ENCODE data around the gene LIPE.
"Not testable (repeated sequence)": the region's sequence is repeated elsewhere in the genome, so short reads cannot be mapped to it uniquely, and the experiment has no call there.

Gene LIPE, protein sequence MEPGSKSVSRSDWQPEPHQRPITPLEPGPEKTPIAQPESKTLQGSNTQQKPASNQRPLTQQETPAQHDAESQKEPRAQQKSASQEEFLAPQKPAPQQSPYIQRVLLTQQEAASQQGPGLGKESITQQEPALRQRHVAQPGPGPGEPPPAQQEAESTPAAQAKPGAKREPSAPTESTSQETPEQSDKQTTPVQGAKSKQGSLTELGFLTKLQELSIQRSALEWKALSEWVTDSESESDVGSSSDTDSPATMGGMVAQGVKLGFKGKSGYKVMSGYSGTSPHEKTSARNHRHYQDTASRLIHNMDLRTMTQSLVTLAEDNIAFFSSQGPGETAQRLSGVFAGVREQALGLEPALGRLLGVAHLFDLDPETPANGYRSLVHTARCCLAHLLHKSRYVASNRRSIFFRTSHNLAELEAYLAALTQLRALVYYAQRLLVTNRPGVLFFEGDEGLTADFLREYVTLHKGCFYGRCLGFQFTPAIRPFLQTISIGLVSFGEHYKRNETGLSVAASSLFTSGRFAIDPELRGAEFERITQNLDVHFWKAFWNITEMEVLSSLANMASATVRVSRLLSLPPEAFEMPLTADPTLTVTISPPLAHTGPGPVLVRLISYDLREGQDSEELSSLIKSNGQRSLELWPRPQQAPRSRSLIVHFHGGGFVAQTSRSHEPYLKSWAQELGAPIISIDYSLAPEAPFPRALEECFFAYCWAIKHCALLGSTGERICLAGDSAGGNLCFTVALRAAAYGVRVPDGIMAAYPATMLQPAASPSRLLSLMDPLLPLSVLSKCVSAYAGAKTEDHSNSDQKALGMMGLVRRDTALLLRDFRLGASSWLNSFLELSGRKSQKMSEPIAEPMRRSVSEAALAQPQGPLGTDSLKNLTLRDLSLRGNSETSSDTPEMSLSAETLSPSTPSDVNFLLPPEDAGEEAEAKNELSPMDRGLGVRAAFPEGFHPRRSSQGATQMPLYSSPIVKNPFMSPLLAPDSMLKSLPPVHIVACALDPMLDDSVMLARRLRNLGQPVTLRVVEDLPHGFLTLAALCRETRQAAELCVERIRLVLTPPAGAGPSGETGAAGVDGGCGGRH

DNA sequence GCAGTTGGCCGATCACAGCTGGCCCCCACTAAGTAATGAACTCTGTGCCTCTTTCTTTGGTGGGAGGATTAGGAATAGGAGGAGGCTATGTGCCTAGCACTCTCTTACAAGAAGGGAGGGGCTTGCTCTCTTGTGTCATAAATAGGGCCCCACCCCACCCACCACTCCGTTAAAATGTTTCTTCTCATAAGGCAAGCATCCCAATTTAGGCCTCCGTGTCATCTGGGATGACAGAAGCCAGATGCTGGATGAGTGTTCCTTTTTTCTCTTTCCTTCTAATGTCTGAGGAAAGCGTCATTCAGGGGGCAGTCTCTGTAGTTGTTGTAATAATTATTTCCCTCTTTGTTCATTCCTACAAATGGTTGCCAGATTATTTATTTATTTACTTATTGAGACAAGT is at the start of gene LIPE:
LIPE (minus strand) TSS at position 76 of the 400 bp plus-strand sequence. CDS start 239 bp downstream, outside the sequence.
- no peak for DNase-seq

DNA sequence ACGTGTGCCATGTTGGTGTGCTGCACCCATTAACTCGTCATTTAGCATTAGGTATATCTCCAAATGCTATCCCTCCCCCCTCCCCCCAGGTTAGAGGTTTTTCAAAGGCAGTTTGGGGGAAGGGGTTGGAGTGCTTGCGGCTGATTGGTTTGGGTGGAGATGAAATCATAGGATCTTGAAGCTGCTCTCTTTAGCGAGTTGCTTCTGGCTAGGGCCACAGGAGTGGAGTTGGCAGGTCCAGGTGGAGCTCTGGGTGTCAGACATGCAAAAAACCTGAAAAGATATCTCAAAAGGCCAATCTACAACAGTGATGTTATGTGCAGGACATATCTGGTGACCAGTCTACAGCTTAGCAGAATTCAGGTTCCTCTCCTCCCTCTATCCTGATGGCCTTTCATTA is 48.2 kb upstream of the LIPE start:
- DNase-seq, result no peak

DNA sequence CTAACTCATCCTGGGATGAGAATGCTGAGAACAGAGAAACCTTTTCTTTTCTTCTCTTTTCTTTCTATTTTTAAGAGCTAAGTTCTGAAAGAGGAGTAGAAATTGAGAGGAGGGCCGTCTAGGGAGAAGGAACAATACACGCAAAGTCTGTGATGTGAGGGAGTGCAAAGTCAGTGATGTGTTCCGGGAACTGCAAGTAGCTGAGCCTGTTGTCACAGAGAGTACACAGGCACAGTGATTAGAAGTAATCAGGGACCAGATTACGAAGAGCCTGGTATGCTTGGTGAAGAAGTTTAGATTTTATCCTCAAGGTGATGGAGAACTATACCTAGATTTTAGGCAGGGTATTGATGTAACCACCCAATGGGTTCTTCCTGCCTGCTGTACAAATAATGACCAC is 47.6 kb upstream of the LIPE start:
- no peak for DNase-seq

DNA sequence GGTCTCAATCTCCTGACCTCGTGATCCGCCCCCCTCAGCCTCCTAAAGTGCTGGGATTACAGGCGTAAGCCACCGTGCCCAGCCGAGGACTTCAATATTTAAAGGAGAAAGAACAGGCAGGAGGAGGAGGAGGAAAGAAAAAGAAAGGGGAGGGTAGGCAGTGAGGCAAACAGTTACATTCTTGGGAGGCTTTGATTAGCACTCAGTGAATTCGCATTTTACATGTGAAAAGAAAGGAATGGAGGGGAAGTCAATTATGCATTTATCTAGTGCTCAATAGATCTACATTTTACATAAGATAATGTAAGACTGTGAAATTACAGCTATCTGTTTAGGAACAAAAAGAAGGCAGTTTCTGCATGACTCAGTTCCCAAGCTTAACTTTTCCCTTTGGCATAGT is 46.5 kb upstream of the LIPE start:
- DNase-seq, result no peak

DNA sequence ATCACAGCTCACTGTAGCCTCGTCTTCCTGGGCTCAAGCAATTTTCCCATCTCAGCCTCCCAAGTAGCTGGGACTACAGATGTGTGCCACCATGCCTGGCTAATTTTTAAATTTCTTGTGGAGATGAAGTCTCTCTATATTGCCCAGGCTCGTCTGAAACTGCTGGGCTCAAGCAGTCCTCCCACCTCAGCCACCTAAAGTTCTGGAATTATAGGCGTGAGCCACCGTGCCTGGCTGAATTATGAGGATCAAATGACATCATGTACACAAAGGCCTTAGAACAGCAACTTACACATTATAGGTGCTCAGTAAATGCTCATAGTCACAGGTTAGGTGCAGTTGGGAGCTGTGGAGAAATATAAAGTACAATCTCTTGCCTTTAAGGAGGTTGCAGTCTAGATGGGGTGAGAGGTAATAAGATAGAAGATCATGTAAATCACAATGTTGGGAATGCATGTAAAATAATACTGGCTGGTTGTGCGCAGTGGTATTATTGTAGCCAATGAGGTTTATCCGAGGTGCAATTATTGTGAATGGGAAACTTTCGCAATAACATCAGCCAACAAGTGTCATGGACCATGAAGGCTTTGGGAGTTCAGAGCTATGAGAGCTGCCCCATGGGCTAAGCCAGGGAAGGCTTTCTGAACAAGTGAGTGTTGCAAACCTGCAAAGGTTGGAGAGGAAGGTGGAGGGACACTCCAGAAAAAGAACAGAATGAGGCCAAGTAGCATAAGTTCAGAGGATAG is 45.4 kb upstream of the LIPE start:
- no peak for DNase-seq

DNA sequence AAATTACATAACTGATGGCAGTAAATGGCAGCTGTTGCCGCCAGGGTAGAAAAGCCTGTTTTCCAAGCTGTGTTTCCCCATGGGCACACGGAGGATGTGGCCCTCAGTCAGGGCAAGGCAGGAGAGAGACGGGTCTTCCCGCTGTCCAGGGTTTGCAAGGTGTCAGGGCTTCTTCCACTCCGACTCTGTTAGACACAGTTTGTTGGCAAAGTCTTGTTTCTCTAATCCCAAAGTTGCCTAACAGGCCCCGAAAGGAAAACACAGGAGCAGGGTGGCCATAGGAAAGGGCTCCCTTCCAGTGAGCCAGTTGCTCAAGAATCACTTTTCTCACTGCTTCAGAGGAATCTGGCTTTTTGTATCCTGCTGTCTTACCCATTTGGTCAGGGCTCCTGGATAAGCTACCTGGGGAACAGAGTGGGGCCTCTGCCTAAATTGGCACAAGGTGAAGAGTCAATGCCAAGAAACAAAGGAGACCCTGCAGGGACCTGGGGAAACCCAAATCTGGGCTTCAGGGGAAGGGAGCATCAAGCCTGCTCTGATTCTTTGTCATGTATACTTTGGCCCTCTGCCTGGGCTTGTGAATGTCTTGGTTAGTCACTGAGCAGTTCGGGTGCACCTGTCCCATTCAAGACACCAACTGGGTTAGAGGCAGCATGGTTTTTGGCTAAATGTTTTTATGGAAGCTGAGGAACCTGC is 44.5 kb upstream of the LIPE start:
- DNase-seq, result no peak

DNA sequence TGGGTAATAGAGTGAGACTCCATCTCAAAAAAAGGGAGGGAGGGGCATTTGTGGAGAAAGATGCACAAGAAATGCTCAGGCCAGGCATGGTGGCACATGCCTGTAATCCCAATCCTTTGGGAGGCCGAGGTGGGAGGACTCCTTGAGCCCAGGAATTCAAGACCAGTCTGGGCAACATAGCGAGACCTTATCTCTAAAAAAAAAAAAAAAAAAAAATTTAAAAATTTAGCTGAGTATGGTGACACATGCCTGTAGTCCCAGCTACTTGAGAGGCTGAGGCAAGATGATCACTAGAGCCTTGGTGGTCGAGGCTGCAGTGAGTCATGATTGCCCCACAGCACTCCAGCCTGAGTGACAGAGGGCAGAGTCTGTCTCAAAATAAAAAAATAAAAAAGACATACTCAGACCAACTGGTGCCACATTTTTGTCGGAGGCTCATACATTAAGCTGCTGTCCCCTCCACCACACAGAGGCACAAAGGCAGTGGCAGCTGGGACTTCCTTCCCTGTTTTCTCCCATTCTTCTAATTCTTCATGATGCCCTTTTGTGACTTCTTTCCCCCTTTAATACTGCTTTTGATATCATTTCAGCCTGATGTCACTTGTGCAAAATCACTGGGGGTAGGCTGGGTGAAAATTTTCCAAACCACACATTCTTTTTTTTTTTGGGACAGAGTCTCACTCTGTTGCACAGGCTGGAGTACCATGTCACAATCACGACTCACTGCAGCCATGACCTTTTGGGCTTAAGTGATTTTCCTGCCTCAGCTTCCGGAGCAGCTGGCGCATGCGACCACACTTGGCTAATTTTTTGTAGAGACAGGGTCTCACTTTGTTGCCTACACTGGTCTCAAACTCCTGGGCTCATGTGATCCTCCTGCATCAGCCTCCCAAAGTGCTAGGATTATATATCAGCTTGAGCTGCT is 42.4 kb upstream of the LIPE start:
- DNase-seq, result no peak

DNA sequence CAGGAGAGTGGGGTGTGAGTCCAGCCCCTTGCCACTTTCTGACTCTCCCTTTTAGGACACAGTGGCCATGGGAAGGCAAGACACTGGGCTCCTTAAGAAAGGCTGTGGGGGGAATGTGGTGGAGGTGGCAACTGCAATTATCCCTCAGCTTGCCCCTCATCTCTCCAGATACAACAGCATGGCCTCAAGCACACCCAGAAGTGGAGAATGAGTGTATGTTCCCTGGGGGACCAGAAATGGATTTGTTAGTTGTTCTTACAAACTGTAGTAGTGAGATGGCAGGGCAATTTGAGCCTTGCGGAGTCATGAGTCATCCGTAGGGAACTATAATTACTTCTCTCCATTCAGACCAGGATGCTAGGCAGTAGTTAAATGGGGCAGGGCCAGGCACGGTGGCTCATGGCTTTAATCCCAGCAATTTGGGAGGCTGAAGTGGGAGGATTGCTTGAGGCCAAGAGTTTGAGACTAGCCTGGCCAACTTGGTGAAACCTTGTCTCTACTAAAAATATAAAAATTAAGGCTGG is 41.1 kb upstream of the LIPE start:
- peak in 1 of 2 experiments; percentile 40 for DNase-seq

DNA sequence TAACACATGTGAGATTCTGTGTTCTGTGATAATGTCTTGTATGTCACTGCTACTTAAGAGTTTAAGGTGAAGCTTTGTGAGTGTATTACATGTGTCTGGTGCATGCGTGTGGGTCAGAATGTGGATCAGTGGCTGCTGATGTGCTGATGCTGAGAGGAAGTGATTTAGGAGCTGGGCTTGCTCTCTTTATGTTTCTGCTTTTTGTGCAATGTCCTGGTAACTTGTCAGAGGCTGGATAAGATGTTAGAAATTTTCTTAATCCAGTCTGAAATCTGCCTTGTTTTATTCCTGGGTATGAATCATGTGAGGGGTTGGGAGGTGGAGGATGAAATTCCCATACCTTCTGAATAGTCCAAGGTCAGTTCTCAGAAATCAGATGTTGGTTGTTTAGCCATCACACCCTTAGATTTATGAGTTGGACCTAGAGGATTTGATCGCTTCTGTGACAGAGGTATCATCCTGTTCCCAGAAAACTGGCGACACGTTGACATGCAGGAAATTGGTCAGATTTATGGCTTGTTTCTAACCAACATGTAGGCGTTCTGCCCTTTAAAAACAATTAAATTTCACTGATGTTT is 40.1 kb upstream of the LIPE start:
- DNase-seq, result no peak

DNA sequence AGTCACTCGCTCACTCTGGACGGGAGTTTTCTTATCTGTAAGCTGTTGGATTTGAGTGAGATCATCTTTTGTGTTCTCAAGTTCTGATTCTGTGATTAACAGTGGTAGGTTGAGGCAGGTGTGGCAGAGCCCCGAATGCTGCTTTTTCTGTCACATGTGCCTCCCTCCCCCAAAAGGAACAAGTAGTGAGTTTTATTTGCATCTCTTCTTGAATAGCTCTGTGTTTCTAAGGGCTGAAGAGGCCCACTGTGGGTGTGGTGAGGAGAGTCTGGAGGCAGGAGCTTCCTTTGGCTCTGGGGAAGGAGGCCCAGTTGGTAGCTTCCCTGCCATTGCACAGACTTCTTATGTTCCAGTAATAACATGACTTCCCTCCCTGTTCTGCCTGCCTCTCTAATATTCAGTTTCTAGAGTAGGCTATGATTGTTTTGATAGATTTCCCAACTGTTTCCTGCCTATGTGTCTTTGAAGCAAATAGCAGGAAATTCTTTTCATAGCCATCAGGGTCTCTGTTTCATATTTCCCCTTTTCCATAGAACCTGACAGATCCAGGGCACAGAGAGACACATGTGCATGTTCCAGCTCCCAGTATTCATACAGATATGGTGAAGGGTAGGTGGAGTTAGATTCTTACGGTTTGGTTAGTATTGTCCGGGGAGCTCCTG is 39.5 kb upstream of the LIPE start:
- no peak for DNase-seq

DNA sequence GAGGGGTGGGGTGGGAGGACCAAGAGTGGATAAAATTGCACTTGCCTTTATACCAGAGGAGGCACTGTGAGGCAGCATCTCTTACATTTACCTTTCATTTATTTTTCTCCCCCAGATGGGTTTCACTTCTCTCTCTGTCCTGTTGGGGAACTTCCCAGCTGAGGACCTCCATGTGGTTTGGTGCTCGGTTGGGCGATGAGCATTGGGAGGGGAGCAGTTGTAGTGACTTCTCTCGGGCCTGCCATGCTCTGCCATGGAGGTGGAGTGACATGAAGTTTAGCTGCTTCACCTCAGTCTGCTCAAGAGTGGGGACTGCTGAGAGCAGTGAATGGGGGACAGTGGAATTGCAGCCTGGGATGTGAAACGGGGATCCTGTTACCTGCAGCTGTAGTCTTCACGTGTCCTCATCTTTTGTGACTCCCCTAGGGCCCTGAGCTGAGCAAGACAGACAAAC is 38.7 kb upstream of the LIPE start:
- DNase-seq, result no peak

DNA sequence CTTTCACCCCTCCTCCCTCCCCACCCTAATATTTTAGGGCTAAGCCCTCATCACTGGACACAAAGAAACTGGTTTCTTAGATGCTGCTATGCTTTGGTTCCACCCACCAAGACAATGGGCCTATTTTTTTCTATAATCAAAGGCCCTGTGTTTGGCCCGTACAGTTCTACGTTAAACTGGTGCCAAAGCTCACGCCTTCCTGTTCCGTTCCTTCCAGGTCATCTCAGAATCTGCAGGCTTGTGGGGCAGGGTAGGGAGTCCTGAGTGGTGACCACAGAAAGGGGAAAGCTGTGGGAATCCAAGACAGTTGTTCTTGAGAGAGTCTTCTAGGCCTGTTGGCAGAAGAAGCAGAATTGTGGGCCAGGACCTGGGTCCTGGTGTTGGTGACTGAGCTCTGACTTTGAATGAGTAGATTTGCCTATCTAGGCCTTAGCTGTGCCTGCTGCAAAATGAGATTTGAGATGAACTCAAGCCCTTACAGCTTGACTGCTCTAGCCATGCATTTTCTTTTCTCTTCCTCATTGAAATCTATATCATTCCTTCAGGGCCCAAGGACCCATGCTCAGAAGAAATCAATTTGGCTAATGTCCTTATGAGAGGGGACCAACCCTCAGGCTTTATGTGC is 34.6 kb upstream of the LIPE start:
- no peak for DNase-seq

DNA sequence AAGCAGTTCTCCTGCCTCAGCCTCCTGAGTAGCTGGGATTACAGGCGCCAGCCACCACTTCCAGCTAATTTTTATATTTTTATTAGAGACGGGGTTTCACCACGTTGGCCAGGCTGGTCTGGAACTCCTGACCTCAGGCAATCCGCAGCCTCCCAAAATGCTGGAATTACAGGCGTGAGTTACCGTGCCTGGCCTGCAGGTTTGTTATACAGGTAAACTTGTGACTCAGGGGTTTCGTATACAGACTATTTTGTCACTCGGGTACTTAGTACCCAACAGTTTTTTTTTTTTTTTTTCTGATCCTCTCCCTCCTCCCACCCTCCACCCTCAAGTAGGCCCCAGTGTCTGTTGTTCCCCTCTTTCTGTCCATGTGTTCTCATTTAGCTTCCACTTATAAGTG is 34.0 kb upstream of the LIPE start:
- DNase-seq, result not testable (repeated sequence)

DNA sequence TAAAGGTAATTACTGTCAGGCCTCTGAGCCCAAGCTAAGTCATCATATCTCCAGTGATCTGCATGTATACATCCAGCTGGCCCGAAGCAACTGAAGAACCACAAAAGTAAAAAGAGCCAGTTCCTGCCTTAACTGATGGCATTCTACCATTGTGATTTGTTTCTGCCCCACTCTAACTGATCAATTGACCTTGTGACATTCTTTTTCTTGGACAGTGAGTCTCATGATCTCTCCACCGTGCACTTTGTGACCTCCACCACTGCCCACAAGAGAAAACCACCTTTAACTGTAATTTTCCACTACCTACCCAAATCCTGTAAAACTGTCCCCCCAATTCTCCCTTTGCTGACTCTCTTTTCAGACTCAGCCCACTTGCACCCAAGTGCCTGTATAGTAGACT is 32.7 kb upstream of the LIPE start:
- no peak for DNase-seq

DNA sequence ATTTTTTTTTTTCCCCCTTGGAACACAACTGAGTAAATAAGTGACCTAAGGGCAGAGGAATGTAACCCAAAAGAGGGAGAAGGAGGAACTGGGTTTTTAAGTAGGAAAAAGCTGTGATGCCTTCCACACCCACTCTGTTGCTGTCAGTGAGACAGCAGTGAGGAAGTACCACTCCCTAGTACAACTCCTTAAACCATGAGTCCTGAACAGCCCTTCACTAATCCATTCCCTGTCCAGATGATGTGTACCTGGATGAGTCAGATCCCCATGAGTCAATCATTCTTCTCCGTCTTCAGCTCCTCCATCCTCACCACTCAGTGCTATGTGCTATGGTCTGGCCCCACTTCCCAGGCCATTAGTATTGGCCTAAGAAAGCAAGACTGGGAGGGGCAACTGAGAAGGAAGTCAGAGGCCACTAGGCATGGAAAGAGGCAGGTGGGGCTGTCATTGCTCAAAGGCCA is 28.5 kb upstream of the LIPE start:
- DNase-seq, result no peak

DNA sequence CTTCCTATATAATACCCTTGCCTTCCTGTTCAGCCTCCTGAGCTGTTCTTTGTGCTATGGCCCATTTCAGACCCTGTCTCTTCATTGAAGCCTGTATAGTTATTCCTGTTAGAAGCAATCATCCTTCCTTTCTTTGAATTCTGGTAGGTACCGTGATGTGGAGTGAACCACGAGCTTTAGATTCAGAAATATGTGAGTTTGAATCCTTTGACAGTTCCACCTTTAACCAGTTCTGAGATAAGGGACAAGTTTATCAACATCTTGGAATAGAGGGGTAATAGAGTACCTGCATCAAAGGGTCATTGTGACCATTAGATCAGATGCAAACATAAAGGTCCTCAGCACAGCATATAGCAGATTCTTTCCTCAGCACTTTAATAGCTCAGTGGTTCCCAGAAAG is 27.9 kb upstream of the LIPE start:
- no peak for DNase-seq

DNA sequence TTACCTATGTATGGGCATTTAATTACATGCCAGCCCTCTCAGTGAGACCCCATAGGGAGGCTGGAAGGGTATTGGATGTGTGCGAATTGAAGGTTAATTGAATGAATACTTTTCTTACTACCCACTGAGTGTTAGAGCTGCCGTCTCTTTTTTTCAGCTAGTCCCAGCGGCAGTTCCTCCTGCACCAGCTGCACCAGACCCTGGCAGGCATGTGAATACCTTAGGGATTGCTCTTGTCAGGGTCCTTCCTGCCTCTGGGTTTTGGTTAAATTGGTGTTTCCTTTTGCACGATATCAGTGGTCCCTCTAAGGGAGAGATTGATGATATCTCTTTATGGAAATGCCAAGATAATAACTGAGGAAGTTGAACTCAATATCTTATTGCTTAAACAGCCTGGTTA is 25.4 kb upstream of the LIPE start:
- DNase-seq, result no peak

DNA sequence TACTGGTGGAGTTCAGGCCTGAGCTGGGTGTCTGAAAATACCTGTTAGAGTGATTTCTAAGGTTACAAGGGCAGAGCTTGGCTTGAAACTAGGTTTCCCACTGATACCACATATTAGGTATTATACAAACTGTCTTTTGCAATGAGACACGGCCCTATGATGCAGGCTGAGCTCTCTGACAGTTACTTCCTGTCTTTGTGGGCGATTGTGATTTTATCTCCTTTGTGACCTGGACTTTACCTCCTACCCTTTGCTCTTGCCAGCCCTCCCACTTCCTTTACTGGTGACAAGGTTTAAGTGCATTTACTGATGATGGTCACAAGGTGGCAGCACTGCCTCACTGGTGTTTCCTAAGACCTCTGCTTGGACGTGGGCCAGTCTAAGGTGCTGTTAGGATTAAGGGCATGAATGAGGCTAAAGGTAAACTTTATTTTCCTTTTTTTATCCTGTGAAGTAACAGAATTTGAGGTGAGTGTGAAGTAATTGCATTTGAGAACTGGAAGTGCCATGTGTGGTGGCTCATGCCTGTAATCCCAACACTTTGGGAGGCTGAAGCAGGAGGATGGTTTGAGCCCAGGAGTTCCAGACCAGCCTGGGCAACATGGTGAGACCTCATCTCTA is 23.2 kb upstream of the LIPE start:
- DNase-seq, result peak in 1 of 2 experiments; percentile 67

DNA sequence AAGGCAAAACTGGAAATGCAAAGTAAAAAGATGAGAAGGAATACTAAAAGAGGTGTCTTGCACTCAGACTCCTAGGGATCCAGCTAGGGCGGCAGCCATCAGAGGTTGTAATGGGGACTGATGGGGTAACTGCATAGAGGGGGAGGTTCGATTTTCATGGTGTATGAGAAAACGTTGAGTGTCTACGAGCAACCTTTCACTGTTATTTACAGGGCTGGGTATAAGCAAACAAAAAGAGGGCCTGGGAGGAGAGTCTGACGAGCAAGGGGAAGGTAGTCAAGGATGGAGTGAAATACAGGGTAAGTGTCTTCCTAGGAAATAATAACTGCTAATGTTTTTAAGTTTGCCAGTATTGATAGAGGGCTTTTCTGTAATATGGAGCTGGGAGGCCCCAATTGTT is 21.1 kb upstream of the LIPE start:
- DNase-seq, result not testable (repeated sequence)
